HG02571 (cell line): ENCODE results near the gene OAS2.
"Not testable (repeated sequence)": the region's sequence is repeated elsewhere in the genome, so short reads cannot be mapped to it uniquely, and the experiment has no call there.

Source experiments
- ATAC-seq: cut with Tn5 transposase; IDR thresholded peaks from one replicate; pipeline ENCODE4 v1.9.1; 2021; ENCODE audit warnings: mild to moderate bottlenecking, moderate library complexity; ENCODE audit not compliant: unreplicated experiment

OAS2 gene

GRCh38 chr12:112948806-112949205 lies 29.5 kb upstream of the OAS2 start:
- no peak for ATAC-seq

GRCh38 chr12:112950701-112951100 lies 27.6 kb upstream of the OAS2 start:
- ATAC-seq = no peak

GRCh38 chr12:112957125-112957524 lies 21.2 kb upstream of the OAS2 start:
- ATAC-seq = not testable (repeated sequence)

GRCh38 chr12:112961074-112961473 lies 17.2 kb upstream of the OAS2 start:
- no peak for ATAC-seq

- ATAC-seq = no peak
Observed at GRCh38 chr12:112961536-112961935, 16.8 kb upstream of the OAS2 start.

GRCh38 chr12:112962561-112962960 lies 15.8 kb upstream of the OAS2 start:
- ATAC-seq = no peak

GRCh38 chr12:112963227-112963861 lies 15.0 kb upstream of the OAS2 start:
- ATAC-seq = no peak

- no peak for ATAC-seq
Observed at GRCh38 chr12:112964067-112964670, 14.2 kb upstream of the OAS2 start.

- ATAC-seq = no peak
Observed at GRCh38 chr12:112964915-112965314, 13.4 kb upstream of the OAS2 start.

GRCh38 chr12:112965643-112966042 lies 12.7 kb upstream of the OAS2 start:
- no peak for ATAC-seq

- ATAC-seq = no peak
Observed at GRCh38 chr12:112967306-112967705, 11.0 kb upstream of the OAS2 start.

- ATAC-seq = no peak
Observed at GRCh38 chr12:112967858-112968257, 10.5 kb upstream of the OAS2 start.

- no peak for ATAC-seq
Observed at GRCh38 chr12:112969547-112970306, 8.6 kb upstream of the OAS2 start.

- no peak for ATAC-seq
Observed at GRCh38 chr12:112970391-112970790, 7.9 kb upstream of the OAS2 start.

GRCh38 chr12:112971248-112971647 lies 7.1 kb upstream of the OAS2 start:
- no peak for ATAC-seq

GRCh38 chr12:112973011-112973735 lies 5.1 kb upstream of the OAS2 start:
- ATAC-seq = no peak

GRCh38 chr12:112973818-112974231 lies 4.5 kb upstream of the OAS2 start:
- no peak for ATAC-seq

GRCh38 chr12:112974904-112975303 lies 3.4 kb upstream of the OAS2 start:
- no peak for ATAC-seq

GRCh38 chr12:112977139-112977538 lies 1.2 kb upstream of the OAS2 start:
- ATAC-seq = no peak

GRCh38 chr12:112977641-112978040 lies 678 bp upstream of the OAS2 start:
- no peak for ATAC-seq

GRCh38 chr12:112979041-112979680 lies 842 bp downstream of the OAS2 start:
- ATAC-seq = peak; percentile 8
